ENCODE results near the gene LILRA6. TPM values are rescaled to one million over a fixed set of nuclear protein-coding genes. Genes with fewer than 3 reads are reported as not detected.
A peak's percentile ranks its signal among the peaks of the same experiment; 100 is the strongest.
"Not testable (repeated sequence)": the region's sequence is repeated elsewhere in the genome, so short reads cannot be mapped to it uniquely, and the experiment has no call there.

The LILRA6 gene
- total RNA-seq, 1 experiment from 2014 or later = not detected

DNA sequence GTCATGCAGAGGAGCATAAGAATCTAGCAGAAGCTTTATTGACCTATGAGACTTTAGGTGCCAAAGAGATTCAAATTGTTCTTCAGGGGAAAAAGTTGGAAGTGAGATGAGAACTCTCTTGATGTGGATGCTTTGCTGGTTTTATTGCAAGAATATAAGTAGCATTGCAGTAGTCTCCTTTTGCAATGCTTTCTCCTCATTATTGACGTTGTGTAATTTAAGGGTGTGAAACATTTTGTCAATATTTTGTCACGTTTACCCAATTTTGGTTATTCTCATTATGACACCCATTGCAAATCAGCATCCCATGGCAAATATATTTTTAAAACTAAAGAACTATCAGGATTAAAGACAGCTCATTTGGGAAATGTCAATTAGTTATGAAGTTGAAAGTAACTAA is 26.3 kb upstream of the LILRA6 start:
- no peak for DNase-seq (ENCODE audit: extremely low read depth, low read depth)

DNA sequence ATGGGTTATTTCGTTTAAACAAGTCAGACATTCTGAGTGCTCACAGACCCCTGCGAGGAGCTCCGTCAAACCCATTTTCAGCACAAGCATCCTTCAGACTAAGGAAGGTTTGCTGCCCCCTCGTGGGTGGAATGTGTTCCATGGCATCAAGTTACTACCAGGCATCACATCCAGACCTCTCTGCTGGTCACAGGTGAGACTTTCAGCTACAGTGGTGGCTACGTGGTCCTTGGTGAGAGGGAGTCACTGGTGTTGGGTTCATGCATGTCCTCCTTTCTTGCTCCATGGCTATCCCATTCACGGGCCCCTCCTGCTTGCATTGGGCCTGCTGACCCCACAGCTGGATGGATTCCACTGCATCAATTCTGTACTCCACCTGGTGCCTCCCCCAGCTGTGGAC is 23.5 kb upstream of the LILRA6 start:
- peak; percentile 56 for DNase-seq (ENCODE audit: extremely low read depth, low read depth)

- no peak for DNase-seq (ENCODE audit: extremely low read depth, low read depth)
Observed at GRCh38 chr19:54262470-54262869, 19.9 kb upstream of the LILRA6 start.

- DNase-seq (ENCODE audit: extremely low read depth, low read depth) = no peak
Observed at GRCh38 chr19:54262066-54262465, 19.5 kb upstream of the LILRA6 start.

GRCh38 chr19:54257116-54257480 is 14.5 kb upstream of the LILRA6 start, which contains the start of gene LILRB5:
Gene LILRB5, minus strand, starts transcription at chr19:54257273. Its CDS starts 80 bp downstream, at chr19:54257193.
- DNase-seq (ENCODE audit: extremely low read depth, low read depth) = no peak

- no peak for DNase-seq (ENCODE audit: extremely low read depth, low read depth)
Observed at GRCh38 chr19:54256250-54257115, 13.9 kb upstream of the LILRA6 start.

DNA sequence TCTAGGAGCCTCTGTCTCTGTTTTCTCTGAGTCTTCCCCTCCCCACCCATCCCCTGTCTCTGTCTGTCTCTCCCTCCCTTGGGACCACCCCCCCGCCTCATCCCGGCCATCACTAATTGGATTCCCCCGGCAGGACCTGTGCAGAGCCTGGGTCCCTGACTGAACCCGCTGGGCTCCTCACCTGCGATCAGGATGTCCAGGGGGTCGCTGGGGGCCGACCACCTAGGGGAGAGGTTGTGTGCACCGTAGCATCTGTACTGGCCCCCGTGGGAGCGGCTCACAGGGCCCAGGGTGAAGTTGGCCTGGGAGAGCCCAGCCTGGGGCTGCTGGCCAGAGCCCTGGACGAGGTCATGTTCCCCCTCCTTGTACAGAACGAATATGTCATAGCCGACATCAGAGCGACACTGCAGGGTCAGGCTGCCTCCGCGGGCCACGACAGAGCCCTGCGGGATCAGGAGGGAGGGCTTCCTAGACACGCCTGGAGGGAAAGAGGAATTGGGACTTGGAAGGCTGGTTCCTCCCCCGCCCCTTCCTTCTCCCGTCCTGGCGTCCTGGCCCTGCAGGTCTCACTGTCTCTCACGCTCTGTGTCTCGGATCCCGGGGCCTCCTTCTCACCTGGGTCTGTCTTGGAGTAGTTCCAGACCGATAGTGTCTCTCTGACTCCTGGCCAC is 12.7 kb upstream of the LILRA6 start:
- no peak for DNase-seq (ENCODE audit: extremely low read depth, low read depth)

DNA sequence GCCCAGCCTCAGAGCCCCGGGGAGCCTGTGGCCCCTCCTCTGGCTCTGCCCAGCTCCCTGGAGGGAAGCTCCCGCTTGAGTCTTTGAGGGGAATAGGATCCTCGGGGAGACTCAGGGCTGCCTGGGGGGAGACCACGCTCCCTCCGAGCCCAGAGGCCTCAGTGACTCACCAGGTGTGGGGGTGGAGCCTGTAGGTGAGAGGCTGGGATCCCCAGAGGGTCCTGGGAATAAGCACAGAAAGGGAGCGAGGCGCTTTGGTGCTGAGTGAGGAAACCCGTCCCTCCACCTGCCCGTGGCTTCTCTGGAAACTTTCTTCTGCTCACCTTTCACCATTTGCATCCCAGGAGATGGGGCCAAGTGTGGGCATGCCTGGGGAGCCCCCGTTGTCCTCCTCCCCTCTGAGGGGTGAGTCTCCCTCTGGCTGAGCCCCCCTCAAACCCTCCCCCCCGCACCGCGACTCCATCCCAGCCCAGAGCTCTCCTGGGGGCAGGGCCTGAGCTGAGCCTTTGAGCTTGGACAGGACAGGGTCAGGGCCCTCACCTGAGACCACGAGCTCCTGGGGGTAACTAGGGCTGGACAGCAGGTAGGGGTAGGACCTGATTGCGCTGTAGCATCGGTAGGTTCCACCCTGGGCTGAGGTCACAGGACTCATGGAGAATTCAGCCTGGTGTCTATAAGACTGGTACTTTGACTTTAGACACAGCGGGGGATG is 11.8 kb upstream of the LILRA6 start:
- no peak for DNase-seq (ENCODE audit: extremely low read depth, low read depth)

DNA sequence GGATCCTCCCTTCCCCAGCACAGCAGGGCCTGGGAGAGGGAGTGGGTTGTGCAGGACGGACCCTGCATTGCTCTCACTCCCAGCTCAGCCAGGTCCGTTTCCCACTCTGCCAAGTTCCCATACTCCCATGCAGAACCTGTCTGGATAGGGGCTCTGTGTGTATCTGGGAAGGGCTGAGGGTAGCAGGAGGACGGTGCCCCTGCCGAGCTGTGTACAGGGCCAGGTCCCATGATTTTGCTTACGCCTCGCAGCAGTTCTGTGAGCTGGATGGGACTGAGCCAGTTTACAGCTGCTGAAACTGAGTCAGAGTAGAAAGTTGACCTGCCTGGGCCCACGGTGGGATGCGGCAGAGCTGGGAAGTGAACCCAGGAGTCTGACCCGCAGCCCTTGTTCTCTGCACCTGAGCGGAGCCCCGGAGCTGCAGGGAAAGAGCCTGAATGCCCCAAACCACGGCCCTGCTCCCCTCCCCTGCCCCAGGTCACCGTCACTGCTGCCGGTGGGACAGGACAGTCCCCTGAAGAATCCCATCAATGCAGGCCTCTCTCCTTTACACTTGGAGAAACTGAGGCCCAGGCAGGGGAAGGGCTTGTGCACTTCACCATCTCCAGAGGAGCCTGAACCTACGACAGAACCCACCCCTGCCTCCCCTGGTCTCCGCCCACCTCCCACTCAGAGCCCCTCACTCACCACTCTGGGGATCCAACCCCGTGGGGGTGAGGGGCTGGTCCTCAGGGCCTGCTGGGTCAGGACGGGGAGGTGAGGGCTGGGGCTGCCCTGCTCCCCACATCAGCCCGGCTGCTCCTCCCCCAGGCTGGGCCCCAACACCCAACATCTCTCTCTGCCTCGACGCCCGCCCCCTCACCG is 11.0 kb upstream of the LILRA6 start:
- no peak for DNase-seq (ENCODE audit: extremely low read depth, low read depth)

GRCh38 chr19:54252845-54253244 is 10.3 kb upstream of the LILRA6 start:
- no peak for DNase-seq (ENCODE audit: extremely low read depth, low read depth)

DNA sequence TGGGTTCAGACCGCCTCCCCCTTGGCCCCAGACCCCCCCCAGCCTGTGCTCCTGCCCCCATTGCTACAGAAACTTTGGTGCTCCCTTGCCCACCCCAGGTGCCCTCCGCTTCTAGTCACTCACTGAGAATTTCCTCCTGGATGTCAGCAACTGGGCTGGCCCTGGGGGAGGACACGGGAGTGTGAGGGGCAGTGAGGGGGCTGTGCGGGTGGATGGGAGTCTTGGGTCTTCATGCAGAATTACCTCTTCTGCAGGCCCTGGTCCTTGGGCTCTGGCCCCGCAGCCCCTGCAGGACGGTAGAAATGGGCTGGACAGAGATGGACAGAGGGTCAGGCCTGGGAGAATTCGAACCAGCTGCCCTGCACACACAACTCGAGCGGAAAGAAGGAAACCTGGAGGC is 9.7 kb upstream of the LILRA6 start:
- no peak for DNase-seq (ENCODE audit: extremely low read depth, low read depth)

GRCh38 chr19:54248016-54248601 is 5.5 kb upstream of the LILRA6 start:
- DNase-seq (ENCODE audit: extremely low read depth, low read depth) = no peak

GRCh38 chr19:54247106-54247930 is 4.7 kb upstream of the LILRA6 start:
- no peak for DNase-seq (ENCODE audit: extremely low read depth, low read depth)

GRCh38 chr19:54245936-54246335 is 3.3 kb upstream of the LILRA6 start:
- DNase-seq (ENCODE audit: extremely low read depth, low read depth) = no peak

GRCh38 chr19:54243809-54244208 is 1.2 kb upstream of the LILRA6 start:
- not testable (repeated sequence) for DNase-seq (ENCODE audit: extremely low read depth, low read depth)

DNA sequence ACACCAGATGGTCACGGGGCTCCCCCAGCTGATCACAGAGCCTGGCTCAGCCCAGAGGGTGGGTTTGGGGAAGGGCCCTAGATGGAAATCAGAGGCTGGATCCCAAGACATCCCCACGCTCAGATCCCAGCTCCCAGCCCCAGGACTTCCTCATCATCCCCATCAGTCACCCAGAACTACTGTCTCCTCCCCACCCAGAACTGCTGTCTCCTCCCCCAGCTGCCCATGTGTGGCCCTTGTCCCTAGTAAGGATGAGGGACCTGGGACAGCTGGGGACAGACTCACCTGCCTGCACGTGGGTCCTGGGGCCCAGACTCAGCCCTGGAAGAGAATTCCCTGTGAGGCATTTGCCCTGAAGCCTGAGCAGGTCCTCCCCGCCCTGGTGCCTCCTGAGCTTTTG is 356 bp downstream of the LILRA6 start:
- not testable (repeated sequence) for DNase-seq (ENCODE audit: extremely low read depth, low read depth)

- not testable (repeated sequence) for DNase-seq (ENCODE audit: extremely low read depth, low read depth)
Observed at GRCh38 chr19:54240372-54241336, 1.9 kb downstream of the LILRA6 start.

Measured in NCI-H460 (cell line).